ENCODE data around the gene FANK1.

DNA sequence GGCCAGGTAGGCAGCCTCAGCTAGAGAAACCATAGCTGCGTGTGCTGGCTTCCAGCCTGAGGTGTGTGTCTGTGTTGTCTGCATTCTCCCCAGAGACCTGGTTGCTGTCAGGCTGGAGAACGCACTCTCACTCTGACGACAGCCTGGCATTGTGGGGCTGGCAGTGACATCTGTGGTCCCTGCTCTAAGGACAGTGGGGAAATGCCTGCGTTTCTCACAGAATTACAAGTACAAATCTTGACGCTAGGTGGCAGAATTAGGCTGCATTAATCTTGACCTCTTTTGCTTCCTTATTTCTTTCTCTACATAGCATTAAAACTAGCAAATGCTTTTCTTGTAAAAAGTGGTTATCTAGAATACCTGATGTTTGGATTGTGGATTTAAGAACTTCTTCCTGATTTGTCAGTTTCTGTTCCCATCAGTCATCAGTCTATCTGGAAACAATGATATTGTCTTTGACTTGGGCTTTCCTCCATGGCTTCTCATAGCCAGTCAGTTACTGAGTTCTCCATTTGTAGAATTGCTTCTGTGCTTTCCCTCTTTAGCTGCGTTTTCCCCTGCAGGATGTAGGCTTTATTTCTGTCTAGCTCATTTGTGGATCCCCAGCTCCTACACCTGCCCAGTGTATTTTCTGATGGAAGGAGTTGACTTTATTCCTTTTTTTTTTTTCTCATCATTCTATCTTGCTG lies 86.0 kb downstream of the FANK1 start:
- TF ChIP-seq TAF1 (IDR thresholded peaks at IDR 0.05; ENCODE audit: borderline replicate concordance, low read depth, low read length) (no peak), POLR2AphosphoS5 (IDR thresholded peaks at IDR 0.05; ENCODE audit: low read depth, low read length) (no peak), POLR2A (IDR thresholded peaks at IDR 0.05; ENCODE audit: low read depth, low read length) (no peak)
